ENCODE data around the gene ANXA10. TPM values are rescaled to one million over a fixed set of nuclear protein-coding genes. Genes with fewer than 3 reads are reported as not detected.

The ANXA10 gene
- total and polyA plus RNA-seq, 2 of the 8 experiments (the other 6 are each of a cell fraction or from before 2014, with no cell fraction given), result not detected

GRCh38 chr4:168074861-168075260 is 17.5 kb upstream of the ANXA10 start (continued):
- TF ChIP-seq RNF2 (IDR thresholded peaks at IDR 0.05; ENCODE audit: borderline replicate concordance, low read depth, low read length, missing control alignments, poor library complexity, severe bottlenecking) (no peak), JUND (IDR thresholded peaks at IDR 0.05; ENCODE audit: low read length) (no peak), ASH2L (IDR thresholded peaks at IDR 0.05; ENCODE audit: low read length) (no peak), MAFK (IDR thresholded peaks at IDR 0.05; ENCODE audit: low read depth, low read length) (no peak), CTCF (IDR thresholded peaks at IDR 0.05; ENCODE audit: control extremely low read depth in 1 of 3, insufficient read depth in 1 of 3, low read depth in 1 of 3, low read length in 3 of 3) (no peak), SP2 (IDR thresholded peaks at IDR 0.05; ENCODE audit: low read length) (no peak)

All from H1 (cell line).